ENCODE data around the gene SYNGR1. TPM values are rescaled to one million over a fixed set of nuclear protein-coding genes. Genes with fewer than 3 reads are reported as not detected.

Gene SYNGR1
- polyA plus RNA-seq, 3 donors, result 18.0 to 54.9 (median 39.6) TPM

DNA sequence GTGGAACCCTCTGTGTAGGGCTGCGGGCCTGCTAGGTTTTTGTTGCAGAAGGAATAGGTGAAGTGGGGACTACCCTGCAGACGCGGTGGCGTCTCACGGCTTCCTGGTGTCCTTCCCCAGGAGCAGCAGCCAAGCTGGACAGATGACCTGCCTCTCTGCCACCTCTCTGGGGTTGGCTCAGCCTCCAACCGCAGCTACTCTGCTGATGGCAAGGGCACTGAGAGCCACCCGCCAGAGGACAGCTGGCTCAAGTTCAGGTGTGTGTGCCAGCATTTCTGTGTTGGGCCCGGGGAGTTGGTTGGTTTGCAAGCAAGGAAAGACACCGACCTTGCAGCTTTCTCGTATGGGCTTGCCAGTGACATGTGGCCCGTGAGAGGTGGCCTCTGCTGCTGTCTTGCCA lies 65.1 kb downstream of the SYNGR1 start:
- H3K4me2 ChIP-seq (replicated peaks; ENCODE audit: extremely low read depth, low read length, poor library complexity, severe bottlenecking), result no peak overlapping the region
- Mint-ChIP-seq H3K4me3 (no peak overlapping the region), H3K4me1 (peaks cover 48% of the 10 kb centered on the region), H3K36me3 (peaks cover 49 to 51% of the 10 kb centered on the region in 2 donors), H3K27me3 (ENCODE audit: low read depth in 3 of 3) (no peaks in the 10 kb centered on the region), H3K9me3 (no peaks in the 10 kb centered on the region), H3K27ac (no peak overlapping the region)
- intact Hi-C loops (cut with micrococcal nuclease), result no loop called here
- peaks cover 45 to 52% of the 10 kb centered on the region in 2 donors for H3K4me1 ChIP-seq (ENCODE audit: control insufficient read depth in 1 of 2, insufficient read depth in 2 of 2, low read length in 2 of 2)
- no peak for TF ChIP-seq CTCF (IDR thresholded peaks at IDR 0.05)
- no peaks in the 10 kb centered on the region for H3K9me3 ChIP-seq (replicated peaks in 1 of 2; ENCODE audit: control insufficient read depth in 1 of 2, insufficient read depth in 1 of 2, low read length in 2 of 2)
- peaks cover 46 to 52% of the 10 kb centered on the region in 2 donors for H3K36me3 ChIP-seq (replicated peaks in 1 of 2; ENCODE audit: control insufficient read depth in 1 of 2, insufficient read depth in 2 of 2, low read length in 2 of 2)
- WGBS (ENCODE audit: insufficient coverage), result 79% methylated on average over 11 of the region's 11 CpGs
- no peak for DNase-seq
- no peaks in the 10 kb centered on the region for H3K27me3 ChIP-seq (ENCODE audit: control insufficient read depth in 2 of 2, insufficient read depth in 2 of 2, low read length in 2 of 2)
- no peak overlapping the region for H3K4me3 ChIP-seq (replicated peaks in 1 of 3; ENCODE audit: low read depth in 2 of 3, low read length in 3 of 3)
- H3K79me2 ChIP-seq (ENCODE audit: insufficient read depth, low read length), result peaks cover 43% of the 10 kb centered on the region
- H4K20me1 ChIP-seq (ENCODE audit: insufficient read depth, low read length), result peaks cover 10% of the 10 kb centered on the region
- H3K27ac ChIP-seq (ENCODE audit: low read depth in 1 of 2, low read length in 2 of 2), result no peak overlapping the region
- H3K9ac ChIP-seq (ENCODE audit: insufficient read depth, low read length, poor library complexity, severe bottlenecking), result no peak overlapping the region
- no peak overlapping the region for H2AFZ ChIP-seq (ENCODE audit: insufficient read depth, low read depth, low read length, poor library complexity, severe bottlenecking)

GRCh38 chr22:39415506-39415905 lies 65.7 kb downstream of the SYNGR1 start:
- H3K9me3 Mint-ChIP-seq, result no peaks in the 10 kb centered on the region
- TF ChIP-seq CTCF (IDR thresholded peaks at IDR 0.05), result no peak
- Histone ChIP-seq H3K27ac (ENCODE audit: low read depth in 1 of 2, low read length in 2 of 2) (no peak overlapping the region), H3K9me3 (replicated peaks in 1 of 2; ENCODE audit: control insufficient read depth in 1 of 2, insufficient read depth in 1 of 2, low read length in 2 of 2) (no peaks in the 10 kb centered on the region), H2AFZ (ENCODE audit: insufficient read depth, low read depth, low read length, poor library complexity, severe bottlenecking) (no peak overlapping the region), H3K36me3 (replicated peaks in 1 of 2; ENCODE audit: control insufficient read depth in 1 of 2, insufficient read depth in 2 of 2, low read length in 2 of 2) (peaks cover 52 to 58% of the 10 kb centered on the region in 2 donors), H3K9ac (ENCODE audit: insufficient read depth, low read length, poor library complexity, severe bottlenecking) (no peak overlapping the region), H3K4me3 (replicated peaks in 1 of 3; ENCODE audit: low read depth in 2 of 3, low read length in 3 of 3) (no peak overlapping the region), H4K20me1 (ENCODE audit: insufficient read depth, low read length) (peaks cover 10% of the 10 kb centered on the region), H3K4me2 (replicated peaks; ENCODE audit: extremely low read depth, low read length, poor library complexity, severe bottlenecking) (no peak overlapping the region), H3K27me3 (ENCODE audit: control insufficient read depth in 2 of 2, insufficient read depth in 2 of 2, low read length in 2 of 2) (no peaks in the 10 kb centered on the region), H3K79me2 (ENCODE audit: insufficient read depth, low read length) (peaks cover 40% of the 10 kb centered on the region), H3K4me1 (ENCODE audit: control insufficient read depth in 1 of 2, insufficient read depth in 2 of 2, low read length in 2 of 2) (peaks cover 40 to 46% of the 10 kb centered on the region in 2 donors)
- peaks cover 42% of the 10 kb centered on the region for H3K4me1 Mint-ChIP-seq
- H3K4me3 Mint-ChIP-seq, result no peak overlapping the region
- H3K27ac Mint-ChIP-seq, result no peak overlapping the region
- intact Hi-C loops (cut with micrococcal nuclease), result no loop called here
- peaks cover 56 to 57% of the 10 kb centered on the region in 2 donors for H3K36me3 Mint-ChIP-seq
- no peaks in the 10 kb centered on the region for H3K27me3 Mint-ChIP-seq (ENCODE audit: low read depth in 3 of 3)
- no peak for DNase-seq
- 97% methylated on average over 6 of the region's 16 CpGs for WGBS (ENCODE audit: insufficient coverage)

Measured in CD14-positive monocyte (primary cell).